Stimulated activated CD8-positive, alpha-beta memory T cell treated with anti-CD3 and anti-CD28 coated beads, Interleukin-12 subunit alpha, Interleukin-12 subunit beta, amount 100 ng/mL, for 4 hours (primary cell): Measurements from ENCODE around the gene CLDN34.

Experiments
- DNase-seq: peaks from one replicate; pipeline ENCODE4 v3.0.0-alpha.2; 2020; ENCODE audit warnings: low read depth

Gene CLDN34

GRCh38 chrX:10016519-10017132 lies 49.5 kb downstream of the CLDN34 start:
- DNase-seq = no peak

- no peak for DNase-seq
Observed at GRCh38 chrX:10017872-10018271, 50.7 kb downstream of the CLDN34 start.
